ENCODE results near the gene IMP3.
"Not testable (repeated sequence)": the region's sequence is repeated elsewhere in the genome, so short reads cannot be mapped to it uniquely, and the experiment has no call there.

IMP3 gene

DNA sequence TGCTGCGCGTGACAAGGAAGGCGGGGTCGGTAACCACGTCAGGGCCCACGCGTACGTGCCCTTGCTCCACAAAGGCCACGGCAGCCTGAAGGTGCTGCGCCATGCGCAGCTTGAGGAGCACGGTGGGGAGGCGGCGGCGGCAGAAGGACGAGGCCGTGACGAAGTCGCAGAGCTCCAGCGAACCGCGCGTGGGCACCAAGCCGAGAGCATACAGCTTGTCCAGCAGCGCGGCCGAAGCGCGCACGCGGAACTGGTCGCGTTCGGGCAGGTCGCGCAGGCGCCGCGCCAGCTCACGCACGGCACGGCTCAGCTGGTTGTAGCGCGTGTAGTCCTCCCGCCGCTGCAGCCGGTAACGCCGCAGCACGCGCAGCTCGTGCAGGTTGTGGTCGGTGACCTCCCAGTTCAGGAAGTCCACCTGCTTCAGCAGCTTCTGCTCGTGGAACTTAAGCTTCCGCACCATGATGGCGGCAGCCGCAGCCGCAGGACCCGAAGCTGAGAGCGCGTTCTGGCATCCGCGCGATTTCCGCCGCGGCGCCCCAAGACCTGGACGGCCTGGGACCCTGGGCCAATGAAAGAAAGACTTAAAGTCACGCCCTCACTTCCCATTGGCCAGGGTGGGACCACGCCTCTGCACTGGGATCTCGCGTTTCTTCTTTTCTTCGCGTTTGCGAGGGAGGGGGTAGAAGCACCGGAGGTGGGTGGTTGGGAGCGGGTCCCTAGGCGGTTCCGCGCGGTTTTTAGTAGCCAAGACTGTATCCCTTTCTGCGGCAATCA is at the start of gene IMP3:
Gene IMP3, minus strand, starts transcription at position 516 of the 774 bp plus-strand sequence. Its CDS starts 56 bp downstream, at position 460.
- peak; percentile 92 for DNase-seq (ENCODE audit: extremely low read depth, low read depth)
- H3K4me3 ChIP-seq (replicated peaks; ENCODE audit: low read depth, low read length): peak within 1 kb of the TSS; percentile 100
- TF ChIP-seq, protein P1, sequence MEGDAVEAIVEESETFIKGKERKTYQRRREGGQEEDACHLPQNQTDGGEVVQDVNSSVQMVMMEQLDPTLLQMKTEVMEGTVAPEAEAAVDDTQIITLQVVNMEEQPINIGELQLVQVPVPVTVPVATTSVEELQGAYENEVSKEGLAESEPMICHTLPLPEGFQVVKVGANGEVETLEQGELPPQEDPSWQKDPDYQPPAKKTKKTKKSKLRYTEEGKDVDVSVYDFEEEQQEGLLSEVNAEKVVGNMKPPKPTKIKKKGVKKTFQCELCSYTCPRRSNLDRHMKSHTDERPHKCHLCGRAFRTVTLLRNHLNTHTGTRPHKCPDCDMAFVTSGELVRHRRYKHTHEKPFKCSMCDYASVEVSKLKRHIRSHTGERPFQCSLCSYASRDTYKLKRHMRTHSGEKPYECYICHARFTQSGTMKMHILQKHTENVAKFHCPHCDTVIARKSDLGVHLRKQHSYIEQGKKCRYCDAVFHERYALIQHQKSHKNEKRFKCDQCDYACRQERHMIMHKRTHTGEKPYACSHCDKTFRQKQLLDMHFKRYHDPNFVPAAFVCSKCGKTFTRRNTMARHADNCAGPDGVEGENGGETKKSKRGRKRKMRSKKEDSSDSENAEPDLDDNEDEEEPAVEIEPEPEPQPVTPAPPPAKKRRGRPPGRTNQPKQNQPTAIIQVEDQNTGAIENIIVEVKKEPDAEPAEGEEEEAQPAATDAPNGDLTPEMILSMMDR (IDR thresholded peaks at IDR 0.05; ENCODE audit: low read depth, low read length, missing control alignments): no peak

- not testable (repeated sequence) for DNase-seq (ENCODE audit: extremely low read depth, low read depth)
Observed at GRCh38 chr15:75689429-75689828, 49.4 kb upstream of the IMP3 start.

DNA sequence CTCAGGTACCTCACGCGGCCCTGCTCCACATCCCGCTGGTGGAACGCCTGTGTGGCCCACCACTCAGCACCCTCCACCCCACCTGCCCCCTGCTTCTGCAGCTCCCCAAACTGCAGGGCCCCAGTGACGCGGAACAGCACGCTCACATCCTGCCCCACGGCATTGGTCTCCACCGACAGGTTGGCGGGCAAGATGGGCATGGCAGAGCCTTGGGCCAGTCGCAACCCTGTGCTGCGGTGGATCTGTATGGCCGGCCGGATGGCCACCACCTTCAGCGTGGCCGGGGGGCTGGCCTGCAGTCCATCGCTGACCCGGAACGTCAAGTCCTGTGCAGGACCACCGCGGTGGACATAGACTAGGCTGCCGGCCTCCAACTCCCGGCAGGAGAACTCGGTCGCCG is 48.8 kb upstream of the IMP3 start:
- H3K4me3 ChIP-seq (replicated peaks; ENCODE audit: low read depth, low read length): no peak overlapping the region
- DNase-seq (ENCODE audit: extremely low read depth, low read depth): no peak
- TF ChIP-seq, protein P1 (IDR thresholded peaks at IDR 0.05; ENCODE audit: low read depth, low read length, missing control alignments): no peak

More at GRCh38 chr15:75689429-75689828, 49.4 kb upstream of the IMP3 start:
- not testable (repeated sequence) for H3K4me3 ChIP-seq (replicated peaks; ENCODE audit: low read depth, low read length)

DNA sequence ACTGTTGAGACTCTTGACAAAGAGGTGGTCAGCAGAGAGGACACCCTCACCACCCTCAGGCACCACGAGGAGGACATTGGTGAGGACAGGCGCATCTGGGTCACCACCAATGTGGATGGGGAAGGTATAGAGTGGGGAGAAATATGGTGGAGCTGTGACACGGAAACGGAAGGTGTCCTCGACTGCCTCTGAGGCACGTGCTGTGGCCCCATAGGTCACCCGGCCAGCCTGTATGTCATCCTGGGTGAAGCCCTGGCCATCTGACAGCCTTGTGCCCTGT is 48.2 kb upstream of the IMP3 start:
- TF ChIP-seq, protein P1 (IDR thresholded peaks at IDR 0.05; ENCODE audit: low read depth, low read length, missing control alignments): no peak
- no peak overlapping the region for H3K4me3 ChIP-seq (replicated peaks; ENCODE audit: low read depth, low read length)
- DNase-seq (ENCODE audit: extremely low read depth, low read depth): no peak

GRCh38 chr15:75687486-75688277 is 47.7 kb upstream of the IMP3 start:
- H3K4me3 ChIP-seq (replicated peaks; ENCODE audit: low read depth, low read length): no peak overlapping the region
- TF ChIP-seq, protein P1 (IDR thresholded peaks at IDR 0.05; ENCODE audit: low read depth, low read length, missing control alignments): no peak
- no peak for DNase-seq (ENCODE audit: extremely low read depth, low read depth)

DNA sequence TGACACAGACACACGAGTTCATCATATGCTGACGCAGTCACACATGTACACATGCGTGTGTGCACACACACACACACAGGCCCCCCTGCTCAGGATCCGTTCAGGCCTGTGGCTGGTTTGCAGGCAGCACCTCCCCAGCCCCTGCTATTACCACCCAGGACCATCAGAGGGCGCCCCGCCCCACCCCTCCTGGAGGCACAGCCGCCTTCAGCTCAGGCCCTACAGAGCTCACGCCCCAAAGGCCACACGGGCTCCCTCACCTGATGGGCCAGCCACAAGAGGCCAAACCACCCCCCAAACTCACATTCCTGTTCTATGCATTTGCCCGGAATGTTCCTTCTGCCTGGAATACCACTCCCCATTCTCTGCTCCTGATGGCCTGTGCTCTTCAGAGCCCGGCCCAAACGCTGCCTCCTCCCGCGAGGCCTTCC is 46.2 kb upstream of the IMP3 start:
- not testable (repeated sequence) for DNase-seq (ENCODE audit: extremely low read depth, low read depth); H3K4me3 ChIP-seq (replicated peaks; ENCODE audit: low read depth, low read length)
- TF ChIP-seq, protein P1 (IDR thresholded peaks at IDR 0.05; ENCODE audit: low read depth, low read length, missing control alignments): peak; percentile 55

GRCh38 chr15:75685195-75685594 is 45.2 kb upstream of the IMP3 start:
- no peak overlapping the region for H3K4me3 ChIP-seq (replicated peaks; ENCODE audit: low read depth, low read length)
- TF ChIP-seq, protein P1 (IDR thresholded peaks at IDR 0.05; ENCODE audit: low read depth, low read length, missing control alignments): no peak
- no peak for DNase-seq (ENCODE audit: extremely low read depth, low read depth)
